Activated CD8-positive, alpha-beta memory T cell treated with anti-CD3 and anti-CD28 coated beads, Interleukin-2, amount 50 U/mL, for 24 hours (primary cell): ENCODE results near the gene RERE.
A peak's percentile ranks its signal among the peaks of the same experiment; 100 is the strongest.

Experiments
- DNase-seq: peaks from one replicate; pipeline ENCODE4 v3.0.0-alpha.2; 2020; ENCODE audit errors: extremely low read depth

RERE gene

DNA sequence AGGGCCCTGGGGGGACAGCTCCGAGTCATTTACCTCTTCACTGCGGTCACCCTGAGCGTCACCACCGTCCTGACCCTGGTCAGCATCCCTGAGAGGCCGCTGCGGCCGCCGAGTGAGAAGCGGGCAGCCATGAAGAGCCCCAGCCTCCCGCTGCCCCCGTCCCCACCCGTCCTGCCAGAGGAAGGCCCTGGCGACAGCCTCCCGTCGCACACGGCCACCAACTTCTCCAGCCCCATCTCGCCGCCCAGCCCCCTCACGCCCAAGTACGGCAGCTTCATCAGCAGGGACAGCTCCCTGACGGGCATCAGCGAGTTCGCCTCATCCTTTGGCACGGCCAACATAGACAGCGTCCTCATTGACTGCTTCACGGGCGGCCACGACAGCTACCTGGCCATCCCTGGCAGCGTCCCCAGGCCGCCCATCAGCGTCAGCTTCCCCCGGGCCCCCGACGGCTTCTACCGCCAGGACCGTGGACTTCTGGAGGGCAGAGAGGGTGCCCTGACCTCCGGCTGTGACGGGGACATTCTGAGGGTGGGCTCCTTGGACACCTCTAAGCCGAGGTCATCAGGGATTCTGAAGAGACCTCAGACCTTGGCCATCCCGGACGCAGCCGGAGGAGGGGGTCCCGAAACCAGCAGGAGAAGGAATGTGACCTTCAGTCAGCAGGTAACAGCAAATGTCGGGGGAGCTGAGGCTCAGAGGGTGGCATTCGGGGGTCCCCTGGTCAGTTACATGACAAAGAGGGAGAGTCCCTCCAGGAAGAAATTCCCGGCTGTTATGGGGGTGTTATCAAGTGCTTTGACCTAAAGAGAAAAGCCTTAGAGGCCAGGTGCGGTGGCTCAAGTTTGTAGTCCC is 486.9 kb downstream of the RERE start:
- no peak for DNase-seq

DNA sequence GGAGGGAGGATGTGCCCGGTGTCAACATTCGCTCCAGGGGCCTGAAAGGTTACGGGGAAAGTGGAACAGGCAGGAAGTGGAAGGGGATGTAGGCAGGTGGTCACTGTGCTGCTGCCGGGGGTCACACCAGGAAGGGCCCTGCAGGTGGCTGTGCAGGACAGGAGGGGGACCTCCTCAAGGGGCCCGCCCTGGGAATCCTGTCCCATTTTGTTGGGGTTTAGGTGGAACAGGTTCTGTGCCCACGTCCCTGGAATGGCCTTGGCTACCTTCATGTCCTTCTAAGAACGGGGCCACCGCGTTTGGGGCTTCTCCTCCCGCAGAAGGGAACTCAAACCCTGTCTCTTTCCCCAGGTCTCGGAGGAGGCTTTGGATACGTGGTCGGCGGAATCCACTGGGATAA is 487.6 kb downstream of the RERE start:
- no peak for DNase-seq

DNA sequence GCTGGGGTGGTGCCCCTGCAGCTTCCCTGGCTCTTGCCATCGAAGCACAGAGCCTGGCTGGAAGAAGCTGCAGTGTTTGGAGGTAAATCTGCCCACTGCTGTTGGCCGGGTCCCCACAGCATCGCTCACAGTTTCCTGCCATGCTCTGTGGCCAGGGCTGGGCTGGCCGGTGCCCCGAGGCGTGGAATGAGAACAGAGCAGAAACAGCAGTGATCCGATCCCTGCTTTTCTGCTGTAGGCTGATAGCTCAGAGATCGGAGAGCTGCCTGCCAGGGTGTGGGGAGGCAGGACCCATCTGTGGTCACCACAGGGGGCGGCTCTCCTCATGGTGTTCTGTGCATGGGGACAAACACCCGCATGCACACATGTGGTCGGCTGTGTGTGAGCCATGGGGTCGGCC is 488.0 kb downstream of the RERE start:
- no peak for DNase-seq

DNA sequence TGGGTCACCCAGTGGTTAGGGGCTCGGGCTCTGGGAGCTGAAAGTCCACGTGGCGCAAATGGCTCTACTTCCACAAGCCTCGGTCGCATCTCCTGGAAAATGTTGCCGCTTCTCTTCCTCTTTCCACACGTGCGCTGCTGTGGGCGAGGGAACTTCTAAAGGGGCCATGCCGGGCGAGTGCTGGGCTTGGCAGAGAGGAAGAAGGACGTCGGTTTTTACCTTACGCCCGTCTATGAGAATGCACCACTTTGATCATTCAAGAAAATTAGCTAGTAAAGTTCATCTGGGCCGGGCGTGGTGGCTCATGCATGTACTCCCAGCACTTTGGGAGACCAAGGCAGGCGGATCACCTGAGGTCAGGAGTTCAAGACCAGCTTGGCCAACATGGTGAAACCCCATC is 489.2 kb downstream of the RERE start:
- DNase-seq: no peak

- no peak for DNase-seq
These were observed 491.2 kb downstream of the RERE start for GRCh38 chr1:8326265-8326664.

GRCh38 chr1:8325771-8326170 is 491.7 kb downstream of the RERE start:
- no peak for DNase-seq

DNA sequence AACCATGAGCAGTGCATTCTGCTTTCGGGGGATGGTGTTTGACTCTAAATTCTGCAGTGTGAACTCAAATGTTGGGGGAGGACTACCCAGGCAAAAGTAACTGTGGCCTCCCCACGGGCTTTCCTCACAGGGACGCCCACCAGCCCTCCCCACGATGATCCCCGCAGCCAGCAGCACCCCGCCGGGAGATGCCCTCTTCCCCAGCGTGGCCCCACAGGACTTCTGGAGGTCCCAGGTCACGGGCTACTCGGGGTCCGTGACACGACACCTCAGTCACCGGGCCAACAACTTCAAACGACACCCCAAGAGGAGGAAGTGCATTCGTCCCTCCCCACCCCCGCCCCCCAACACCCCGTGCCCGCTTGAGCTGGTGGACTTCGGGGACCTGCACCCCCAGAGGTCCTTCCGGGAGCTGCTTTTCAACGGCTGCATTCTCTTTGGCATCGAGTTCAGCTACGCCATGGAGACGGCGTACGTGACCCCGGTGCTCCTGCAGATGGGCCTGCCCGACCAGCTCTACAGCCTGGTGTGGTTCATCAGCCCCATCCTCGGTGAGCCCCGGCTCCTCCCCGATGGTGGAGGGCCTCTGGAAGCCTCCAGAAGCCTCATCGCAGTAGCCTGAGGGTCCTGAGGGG is 493.1 kb downstream of the RERE start:
- DNase-seq: no peak

DNA sequence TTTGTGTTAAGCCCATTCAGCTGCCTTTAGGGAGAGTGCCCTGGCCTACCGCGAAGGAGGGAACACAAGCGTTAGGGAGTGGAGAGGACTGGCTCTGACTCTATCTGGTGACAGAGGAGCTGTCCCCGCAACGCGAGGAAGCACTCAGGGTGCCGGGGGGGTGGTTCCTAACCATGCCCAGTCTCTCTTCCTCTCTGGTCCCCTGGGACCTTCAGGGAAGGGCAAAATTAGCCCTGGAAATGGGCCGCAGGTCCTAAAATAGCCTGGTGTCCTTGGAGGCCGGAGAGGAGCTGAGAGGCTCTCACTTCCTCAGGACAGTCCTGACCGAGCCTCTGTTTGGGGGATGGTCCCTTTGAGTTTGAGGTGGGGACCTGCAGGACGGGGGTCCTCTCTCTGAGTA is 493.7 kb downstream of the RERE start:
- no peak for DNase-seq

- DNase-seq: no peak
These were observed 495.8 kb downstream of the RERE start for GRCh38 chr1:8321612-8322011.

GRCh38 chr1:8318436-8318835 is 499.0 kb downstream of the RERE start:
- DNase-seq: no peak

GRCh38 chr1:8317647-8318381 is 499.6 kb downstream of the RERE start, which contains the start of gene SLC45A1:
SLC45A1 (plus strand) TSS chr1:8318114; CDS start chr1:8324330, 6,216 bp downstream.
- DNase-seq: peak; percentile 44

DNA sequence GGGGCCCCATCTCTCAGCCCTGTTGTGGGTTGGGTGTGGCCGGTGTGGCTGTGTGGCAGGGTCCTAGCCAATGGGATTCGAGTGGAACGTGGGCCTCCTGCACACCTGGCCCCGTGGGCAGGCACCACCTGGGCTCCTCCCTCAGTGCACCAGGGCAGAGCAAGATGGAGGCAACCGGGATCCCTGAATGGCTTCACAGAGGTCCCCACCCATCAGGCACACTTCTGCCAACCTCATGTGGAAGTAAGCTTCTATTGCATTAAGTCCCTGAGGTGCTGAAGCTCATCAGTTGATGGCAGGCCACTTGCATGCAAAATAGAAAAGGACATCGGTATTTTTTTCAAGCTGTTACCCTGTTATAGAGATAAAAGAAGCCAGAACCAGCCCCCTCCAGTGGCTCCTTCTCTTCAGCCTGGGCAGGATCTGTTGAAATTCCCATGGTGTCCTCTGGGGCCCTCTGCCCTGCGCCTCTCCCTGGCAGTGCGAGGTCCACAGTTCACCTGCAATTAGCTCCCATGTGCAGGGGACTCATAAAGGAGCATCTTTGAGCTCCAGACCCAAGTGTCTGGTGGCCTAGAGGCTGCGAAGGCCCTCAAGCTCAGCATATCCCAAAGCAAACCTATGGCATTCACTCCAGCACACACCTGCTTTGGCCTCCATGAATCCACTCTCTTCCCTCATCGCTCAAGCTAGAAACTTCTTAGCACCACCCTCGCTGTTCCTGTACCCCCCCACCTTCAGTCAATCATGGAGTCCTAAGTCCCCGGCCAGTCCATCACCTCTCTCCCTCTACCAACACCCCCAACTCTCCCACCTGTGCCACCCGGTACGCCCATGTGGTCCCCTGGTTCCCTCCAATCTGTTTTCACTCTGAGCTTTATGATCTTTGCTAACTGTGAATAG is 501.6 kb downstream of the RERE start:
- no peak for DNase-seq

DNA sequence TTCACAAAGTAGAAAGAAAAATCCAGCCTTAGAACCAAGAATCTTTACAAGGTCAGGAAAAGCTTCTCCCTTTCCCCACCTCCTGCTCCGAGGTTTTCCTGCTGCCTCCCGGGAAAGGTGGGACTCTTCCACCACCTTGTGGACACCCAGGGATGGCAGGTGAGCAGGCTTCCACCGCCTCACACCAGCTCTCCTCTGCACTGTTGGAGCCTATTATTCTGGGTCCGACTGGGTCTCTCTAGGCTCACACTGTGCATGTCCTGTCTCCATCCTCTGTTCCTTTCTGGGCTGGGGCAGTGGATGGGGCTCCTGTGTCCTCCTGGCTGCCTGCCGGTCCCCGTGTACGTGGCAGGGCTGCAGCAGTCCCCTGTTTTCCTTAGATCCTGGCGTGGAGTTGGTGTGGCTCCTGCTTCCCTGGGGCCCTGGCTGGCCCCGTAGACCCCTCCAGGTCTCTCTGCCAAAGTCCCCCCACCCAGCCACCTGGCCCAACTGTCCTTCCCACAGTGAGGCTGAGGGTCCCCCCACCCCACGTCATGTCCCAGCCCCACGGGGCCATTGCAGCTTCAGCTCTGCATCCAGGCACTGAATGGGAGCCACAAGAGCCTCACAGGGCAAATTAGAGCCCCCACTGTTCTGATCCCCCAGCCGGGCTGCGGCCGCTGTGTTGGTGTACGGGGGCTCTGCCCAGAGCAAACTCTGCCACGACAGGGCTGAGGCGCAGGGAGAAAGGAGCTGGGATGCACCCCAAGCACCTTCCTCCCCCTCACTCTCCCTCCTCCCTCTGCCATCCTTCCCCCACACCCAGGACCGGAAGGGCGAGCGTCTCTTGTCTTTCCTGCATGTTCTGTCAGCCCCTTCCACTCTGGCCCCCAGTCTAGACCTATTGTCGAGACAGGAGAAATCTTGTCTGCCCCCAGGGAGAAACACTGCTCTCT is 502.8 kb downstream of the RERE start:
- DNase-seq: no peak

DNA sequence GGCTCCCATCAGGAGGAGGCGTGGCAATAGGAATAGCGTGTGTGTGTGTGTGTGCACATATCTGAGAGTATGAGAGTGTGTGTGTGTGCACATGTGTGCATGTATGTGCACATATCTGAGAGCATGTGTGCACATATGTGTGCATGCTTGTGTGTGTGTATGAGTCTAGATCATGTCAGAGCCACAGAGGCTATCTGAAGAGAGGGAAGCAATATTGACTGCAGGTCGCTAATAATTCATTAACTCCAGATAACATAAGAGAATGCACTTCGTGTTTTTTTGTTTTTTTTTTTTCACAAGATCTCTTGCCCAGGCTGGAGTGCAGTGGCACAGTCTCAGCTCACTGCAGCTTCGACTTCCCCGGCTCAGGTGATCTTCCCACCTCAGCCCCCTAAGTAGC is 504.2 kb downstream of the RERE start:
- no peak for DNase-seq

DNA sequence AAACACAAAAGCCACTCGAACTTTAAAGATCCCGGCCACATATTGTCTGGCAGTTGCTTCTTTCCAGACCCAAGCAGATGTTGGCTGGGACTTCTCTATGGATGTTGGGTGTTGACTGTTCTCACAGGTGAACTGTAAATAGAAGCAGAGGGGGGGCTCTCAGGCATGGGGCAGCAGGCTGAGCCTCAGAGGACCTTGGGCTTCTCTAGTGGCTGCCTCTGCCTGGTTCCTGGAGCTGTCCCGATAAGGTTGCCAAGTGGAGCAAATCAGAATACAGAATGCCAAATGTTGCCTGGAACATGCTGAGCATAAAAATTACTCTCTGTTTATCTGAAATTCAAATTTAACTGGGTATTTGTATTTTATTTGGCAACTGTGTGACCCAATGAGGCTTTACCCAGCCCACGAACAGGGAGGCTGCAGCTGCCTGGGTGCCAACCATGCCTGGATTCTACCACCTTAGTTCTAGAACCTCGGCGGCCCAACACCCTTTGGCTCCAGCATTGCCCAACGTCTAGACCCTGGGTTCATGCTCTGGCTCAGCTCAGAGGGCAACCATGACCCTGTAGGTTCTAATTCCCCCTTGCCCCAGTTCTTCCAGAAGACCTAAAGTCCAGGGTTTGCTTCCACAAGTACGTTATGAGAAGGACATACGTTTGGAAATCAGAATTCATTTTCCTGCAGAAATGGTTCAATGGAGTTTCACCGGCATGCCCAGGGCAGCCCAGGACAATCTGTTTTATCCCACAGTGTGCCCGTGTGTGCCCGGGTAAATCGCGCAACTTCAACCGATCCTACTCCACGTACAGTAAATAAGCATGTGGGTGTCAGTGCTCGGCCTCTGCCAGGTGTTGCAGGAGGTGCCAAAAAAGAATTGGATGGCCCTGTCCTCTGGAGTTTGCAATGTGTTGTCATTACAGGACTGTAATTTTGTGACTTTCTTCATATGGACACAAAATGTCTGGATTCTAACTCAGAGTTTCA is 504.9 kb downstream of the RERE start:
- DNase-seq: no peak

DNA sequence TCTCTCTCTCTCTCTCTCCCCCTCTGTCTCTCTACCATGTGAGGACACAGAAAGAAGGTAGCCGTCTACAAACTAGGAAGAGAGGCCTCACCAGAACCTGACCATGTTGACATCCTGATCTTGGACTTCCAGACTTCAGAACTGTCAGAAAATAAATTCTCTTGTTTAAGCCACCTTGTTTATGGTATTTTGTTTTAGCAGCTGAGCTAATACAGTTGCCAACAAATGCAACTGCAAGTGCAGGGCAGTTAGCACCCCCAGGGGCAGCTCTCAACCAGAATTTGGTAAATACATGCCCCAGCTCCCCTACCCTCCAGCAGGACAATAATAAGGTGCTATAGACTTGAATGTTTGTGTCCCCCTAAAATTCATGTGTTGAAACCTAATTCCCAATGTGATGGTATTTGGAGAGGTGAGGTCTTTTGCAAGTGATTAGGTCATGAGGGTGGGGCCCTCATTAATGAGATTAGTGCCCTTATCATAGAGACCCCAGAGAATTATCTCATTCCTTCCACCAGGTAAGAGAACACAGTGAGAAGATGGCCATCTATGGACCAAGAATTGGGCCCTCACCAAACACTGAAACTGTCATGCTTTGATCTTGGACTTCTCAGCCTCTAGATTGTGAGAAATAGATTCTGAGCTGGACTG is 506.2 kb downstream of the RERE start:
- DNase-seq: no peak

- DNase-seq: no peak
These were observed 509.8 kb downstream of the RERE start for GRCh38 chr1:8307628-8308027.

- no peak for DNase-seq
These were observed 513.6 kb downstream of the RERE start for GRCh38 chr1:8303876-8304275.

GRCh38 chr1:8303141-8303540 is 514.3 kb downstream of the RERE start:
- no peak for DNase-seq
